Gastroesophageal sphincter (tissue), 4 donors: ENCODE data around the gene COG5. TPM values are rescaled to one million over a fixed set of nuclear protein-coding genes. Genes with fewer than 3 reads are reported as not detected.

Source experiments
- ATAC-seq: fragments of 150-250 bp; one replicate; pipeline ENCODE4 v1.9.1; 2016; ENCODE audit warnings: mild to moderate bottlenecking, moderate library complexity
- H3K27ac ChIP-seq, 4 donors: fragments of 200-600 bp; sonication (generic) in 3 of 4; 1 replicate in 3 of 4; 2 replicates in 1 of 4; pipeline ENCODE4 v1.5.1; 2016 to 2019
- H3K27me3 ChIP-seq: fragments of 200-600 bp; sonication (generic); one replicate; pipeline ENCODE4 v1.5.1; 2019
- H3K36me3 ChIP-seq, 2 donors: fragments of 200-600 bp; sonication (generic); one replicate each; pipeline ENCODE4 v1.5.1; 2019; ENCODE audit warnings: control low read depth in 1 of 2
- H3K4me1 ChIP-seq, 3 donors: fragments of 200-600 bp; sonication (generic); 1 replicate in 2 of 3; 2 replicates in 1 of 3; pipeline ENCODE4 v1.5.1; 2016 to 2019; ENCODE audit warnings: control low read depth in 2 of 3
- H3K4me3 ChIP-seq, 2 donors: fragments of 200-600 bp; sonication (generic); one replicate each; pipeline ENCODE4 v1.5.1; 2019; ENCODE audit warnings: mild to moderate bottlenecking in 1 of 2, moderate library complexity in 1 of 2
- H3K9me3 ChIP-seq, 3 donors: fragments of 200-600 bp; sonication (generic); one replicate each; pipeline ENCODE4 v1.5.1; 2017 to 2019; ENCODE audit warnings: control low read depth in 2 of 3
- EP300 ChIP-seq: sonication (generic); formaldehyde crosslinking; IDR thresholded peaks from one replicate; pipeline ENCODE4 v1.6.1; 2017; ENCODE audit warnings: antibody characterized with exemption, mild to moderate bottlenecking
- POLR2A ChIP-seq, 2 donors: fragments of 450-650 bp; IDR thresholded peaks; one replicate each; pipeline ENCODE4 v1.6.1; 2017; ENCODE audit warnings: antibody characterized with exemption in 2 of 2, mild to moderate bottlenecking in 2 of 2, moderate library complexity in 1 of 2
- POLR2AphosphoS5 ChIP-seq: sonication (generic); formaldehyde crosslinking; IDR thresholded peaks from one replicate; pipeline ENCODE4 v1.6.1; 2017; ENCODE audit warnings: antibody characterized with exemption
- WGBS, 2 donors: methylation state at CpG; one replicate each; pipeline ENCODE4 v1.1.5; 2018; ENCODE audit warnings: low coverage in 1 of 2; 5-methylcytosine and 5-hydroxymethylcytosine counted together
- total RNA-seq, 4 donors: library from RNA; depleted of rRNA; stranded (reverse); fragments of >200 nt; gene quantifications; one replicate each; pipeline ENCODE4 v1.1.0, GENCODE V29; 2016
- TF ChIP-seq, protein P1 (sequence below), 4 experiments: fragments of 200-600 bp in 2 of 4; fragments of 450-650 bp in 2 of 4; sonication (generic) in 1 of 4; IDR thresholded peaks; one replicate each; pipeline ENCODE4 v1.5.1; 2017 to 2019; ENCODE audit warnings: antibody characterized with exemption in 4 of 4, mild to moderate bottlenecking in 2 of 4, moderate library complexity in 2 of 4

The COG5 gene
- total RNA-seq, 4 donors from 2014 or later = 31.6 to 50.4 (median 41.1) TPM

DNA sequence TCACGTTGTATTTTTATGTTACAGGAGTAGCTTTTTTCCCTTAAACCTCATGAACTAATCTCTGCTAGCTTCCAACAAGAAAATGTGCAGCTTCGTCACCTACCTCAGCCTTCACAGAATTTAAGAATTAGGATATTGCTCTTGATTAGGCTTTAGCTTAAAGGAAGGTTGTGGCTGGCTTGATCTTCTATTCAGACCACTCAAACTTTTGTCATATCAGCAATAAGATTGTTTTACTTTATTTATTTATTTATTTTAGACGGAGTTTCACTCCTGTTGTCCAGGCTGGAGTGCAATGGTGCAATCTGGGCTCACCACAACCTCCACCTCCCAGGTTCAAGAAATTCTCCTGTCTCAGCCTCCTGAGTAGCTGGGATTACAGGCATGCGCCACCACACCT, 219.4 kb downstream of the COG5 start:
- H3K9me3 ChIP-seq = peaks cover 0 to 11% (median 0%) of the 10 kb centered on the region in 3 donors
- H3K4me3 ChIP-seq = no peak overlapping the region
- no peaks in the 10 kb centered on the region for H3K27me3 ChIP-seq
- TF ChIP-seq, protein P1, sequence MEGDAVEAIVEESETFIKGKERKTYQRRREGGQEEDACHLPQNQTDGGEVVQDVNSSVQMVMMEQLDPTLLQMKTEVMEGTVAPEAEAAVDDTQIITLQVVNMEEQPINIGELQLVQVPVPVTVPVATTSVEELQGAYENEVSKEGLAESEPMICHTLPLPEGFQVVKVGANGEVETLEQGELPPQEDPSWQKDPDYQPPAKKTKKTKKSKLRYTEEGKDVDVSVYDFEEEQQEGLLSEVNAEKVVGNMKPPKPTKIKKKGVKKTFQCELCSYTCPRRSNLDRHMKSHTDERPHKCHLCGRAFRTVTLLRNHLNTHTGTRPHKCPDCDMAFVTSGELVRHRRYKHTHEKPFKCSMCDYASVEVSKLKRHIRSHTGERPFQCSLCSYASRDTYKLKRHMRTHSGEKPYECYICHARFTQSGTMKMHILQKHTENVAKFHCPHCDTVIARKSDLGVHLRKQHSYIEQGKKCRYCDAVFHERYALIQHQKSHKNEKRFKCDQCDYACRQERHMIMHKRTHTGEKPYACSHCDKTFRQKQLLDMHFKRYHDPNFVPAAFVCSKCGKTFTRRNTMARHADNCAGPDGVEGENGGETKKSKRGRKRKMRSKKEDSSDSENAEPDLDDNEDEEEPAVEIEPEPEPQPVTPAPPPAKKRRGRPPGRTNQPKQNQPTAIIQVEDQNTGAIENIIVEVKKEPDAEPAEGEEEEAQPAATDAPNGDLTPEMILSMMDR (IDR thresholded peaks at IDR 0.05) = no peak
- no peak for TF ChIP-seq POLR2A (IDR thresholded peaks at IDR 0.05)
- no peak for TF ChIP-seq EP300
- TF ChIP-seq POLR2AphosphoS5 = no peak
- H3K27ac ChIP-seq = no peak overlapping the region
- no peaks in the 10 kb centered on the region for H3K36me3 ChIP-seq
- no peaks in the 10 kb centered on the region for H3K4me1 ChIP-seq
- no peak for ATAC-seq
- 96 to 100% methylated on average over 2 to 4 of the region's 4 CpGs for WGBS, 2 donors

DNA sequence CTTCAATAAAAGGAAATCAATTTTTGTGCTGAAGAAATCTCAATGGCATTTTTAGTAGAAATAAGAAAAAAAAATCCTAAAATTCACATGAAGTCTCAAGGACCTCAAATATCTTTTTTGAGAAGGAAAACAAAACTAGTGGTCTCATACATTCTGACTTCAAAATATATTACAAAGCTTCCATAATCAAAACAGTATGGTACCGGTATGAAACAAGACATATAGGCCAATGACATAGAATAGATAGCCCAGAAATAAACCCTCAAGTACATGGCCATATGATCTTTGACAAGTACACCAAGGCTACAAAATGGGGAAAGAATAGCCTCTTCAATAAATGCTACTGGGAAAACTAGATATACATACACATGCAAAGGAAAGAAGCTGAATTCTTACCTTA, 225.6 kb downstream of the COG5 start:
- 100% methylated on average over 1 of the region's 1 CpG for WGBS, 2 donors
- H3K4me3 ChIP-seq = no peak overlapping the region
- H3K9me3 ChIP-seq = peaks cover 0 to 17% (median 0%) of the 10 kb centered on the region in 3 donors
- H3K36me3 ChIP-seq = no peaks in the 10 kb centered on the region
- no peak overlapping the region for H3K27ac ChIP-seq
- H3K4me1 ChIP-seq = no peaks in the 10 kb centered on the region
- ATAC-seq = no peak
- no peak for TF ChIP-seq POLR2AphosphoS5
- TF ChIP-seq, protein P1 (IDR thresholded peaks at IDR 0.05) = no peak
- TF ChIP-seq POLR2A (IDR thresholded peaks at IDR 0.05) = no peak
- TF ChIP-seq EP300 = no peak
- H3K27me3 ChIP-seq = no peaks in the 10 kb centered on the region

DNA sequence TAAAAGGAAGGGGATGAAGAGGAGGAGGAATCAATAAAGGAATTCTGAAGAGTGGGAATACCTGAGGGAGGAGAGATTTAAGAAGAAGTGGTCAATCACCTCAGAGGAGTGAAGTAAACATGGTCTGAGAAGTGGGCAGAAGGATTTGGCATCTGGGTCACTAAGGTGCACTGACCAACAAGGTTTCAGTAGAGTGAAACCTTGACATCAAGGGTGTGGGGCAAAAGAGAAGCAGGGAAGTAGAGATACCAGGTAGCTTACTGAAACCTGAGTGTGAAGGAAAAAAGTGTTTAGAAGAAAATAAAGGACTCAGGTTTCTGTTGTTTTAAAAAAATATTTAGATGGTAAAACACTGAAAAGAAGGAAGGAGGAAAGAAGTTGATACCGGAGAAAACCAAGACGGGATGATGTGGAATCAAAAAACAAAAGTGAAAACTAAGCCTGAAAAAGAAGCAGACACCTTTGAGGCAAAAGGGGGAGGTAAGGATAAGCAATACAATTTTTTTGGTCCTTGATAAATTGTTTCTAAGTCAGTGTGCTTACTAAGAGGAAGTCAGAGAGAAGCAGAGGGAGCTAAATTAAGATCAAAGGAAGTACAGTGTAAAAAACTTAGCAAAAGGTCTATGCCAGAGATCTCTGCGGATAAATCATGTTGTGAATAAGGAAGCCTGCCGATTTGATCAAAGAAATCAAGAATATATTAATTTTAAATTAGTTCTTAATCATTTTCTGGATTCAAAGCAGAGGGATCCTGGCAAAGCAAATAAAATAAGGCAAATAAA, 231.0 kb downstream of the COG5 start:
- 39 to 69% methylated on average over 3 to 4 of the region's 4 CpGs for WGBS, 2 donors
- no peaks in the 10 kb centered on the region for H3K9me3 ChIP-seq
- TF ChIP-seq, protein P1 (IDR thresholded peaks at IDR 0.05) = no peak
- no peak for TF ChIP-seq POLR2A (IDR thresholded peaks at IDR 0.05)
- no peak for TF ChIP-seq EP300
- TF ChIP-seq POLR2AphosphoS5 = no peak
- H3K27me3 ChIP-seq = no peaks in the 10 kb centered on the region
- no peak overlapping the region for H3K27ac ChIP-seq
- H3K4me3 ChIP-seq = no peak overlapping the region
- H3K36me3 ChIP-seq = no peaks in the 10 kb centered on the region
- H3K4me1 ChIP-seq = no peaks in the 10 kb centered on the region
- no peak for ATAC-seq

DNA sequence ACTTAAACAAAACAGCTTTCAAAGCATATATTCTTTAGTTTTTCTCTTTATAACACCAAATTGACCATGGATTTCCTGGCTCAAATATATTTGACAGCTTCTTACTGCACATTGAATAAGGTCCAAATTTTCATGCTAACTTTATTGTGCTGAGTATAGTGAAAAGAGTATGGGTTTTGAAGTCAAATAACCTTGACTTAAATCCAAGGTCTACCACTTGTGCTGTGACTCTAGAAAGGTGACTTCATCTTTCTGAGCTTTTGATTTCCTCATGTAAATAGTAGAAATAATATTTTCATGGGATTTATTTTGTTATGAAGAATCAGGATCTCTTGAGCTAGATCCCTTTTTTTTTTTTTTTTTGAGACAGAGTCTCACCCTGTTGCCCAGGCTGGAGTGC, 233.2 kb downstream of the COG5 start:
- Histone ChIP-seq H3K36me3 (no peaks in the 10 kb centered on the region), H3K27ac (no peak overlapping the region), H3K4me1 (no peaks in the 10 kb centered on the region), H3K4me3 (no peak overlapping the region), H3K27me3 (no peaks in the 10 kb centered on the region), H3K9me3 (no peaks in the 10 kb centered on the region)
- TF ChIP-seq EP300 = no peak
- no peak for ATAC-seq

DNA sequence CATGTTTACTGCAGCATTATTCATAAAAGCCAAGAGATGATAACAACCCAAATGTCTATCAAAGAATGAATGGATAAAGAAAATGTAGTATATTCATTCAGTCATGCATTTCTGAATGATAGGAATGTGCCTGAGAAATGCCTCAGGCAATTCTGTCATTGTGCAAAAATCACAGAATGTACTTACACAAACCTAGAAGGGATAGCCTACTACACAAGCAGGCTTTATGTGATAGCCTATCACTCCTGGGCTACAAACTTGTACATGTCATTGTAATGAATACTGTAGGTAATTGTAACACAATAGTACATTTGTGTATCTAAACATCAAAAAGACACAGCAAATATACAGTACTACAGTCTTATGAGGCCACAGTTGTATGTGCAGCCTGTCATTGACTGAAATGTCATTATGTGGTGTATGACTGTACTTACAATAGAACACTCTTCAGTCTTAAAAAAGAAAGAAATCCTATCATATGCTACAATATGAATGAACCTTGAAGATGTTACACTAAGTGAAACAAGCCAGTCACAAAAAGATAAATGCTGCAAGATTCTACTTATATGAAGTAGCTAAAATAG, 235.6 kb downstream of the COG5 start:
- peaks cover 0 to 7% of the 10 kb centered on the region in 2 donors for H3K36me3 ChIP-seq
- H3K4me1 ChIP-seq = no peaks in the 10 kb centered on the region
- TF ChIP-seq POLR2A (IDR thresholded peaks at IDR 0.05) (no peak), EP300 (no peak), POLR2AphosphoS5 (no peak)
- TF ChIP-seq, protein P1 (IDR thresholded peaks at IDR 0.05) = no peak
- H3K4me3 ChIP-seq = no peak overlapping the region
- no peaks in the 10 kb centered on the region for H3K27me3 ChIP-seq
- no peak for ATAC-seq
- H3K9me3 ChIP-seq = no peaks in the 10 kb centered on the region
- no peak overlapping the region for H3K27ac ChIP-seq
